Suprapubic skin (tissue), 3 donors: ENCODE results near the gene TP53AIP1.

Source experiments
- CTCF ChIP-seq, 2 donors: fragments of 200-600 bp in 1 of 2; fragments of 450-650 bp in 1 of 2; sonication (generic) in 1 of 2; IDR thresholded peaks; one replicate each; pipeline ENCODE4 v1.5.1; 2016 to 2019; ENCODE audit warnings: antibody characterized with exemption in 2 of 2, mild to moderate bottlenecking in 1 of 2, moderate library complexity in 1 of 2
- EP300 ChIP-seq: sonication (generic); formaldehyde crosslinking; IDR thresholded peaks from one replicate; pipeline ENCODE4 v1.6.1; 2017; ENCODE audit warnings: antibody characterized with exemption
- POLR2A ChIP-seq, 2 donors: fragments of 450-650 bp; IDR thresholded peaks; one replicate each; pipeline ENCODE4 v1.6.1; 2017; ENCODE audit warnings: antibody characterized with exemption in 2 of 2, mild to moderate bottlenecking in 2 of 2, moderate library complexity in 2 of 2

- TF ChIP-seq CTCF (IDR thresholded peaks at IDR 0.05) (no peak), POLR2A (IDR thresholded peaks at IDR 0.05) (no peak), EP300 (no peak)
Observed at GRCh38 chr11:128970598-128971190, 28.0 kb upstream of the TP53AIP1 start.
